ENCODE results near the gene C10orf143.
A peak's percentile ranks its signal among the peaks of the same experiment; 100 is the strongest.

Gene C10orf143

DNA sequence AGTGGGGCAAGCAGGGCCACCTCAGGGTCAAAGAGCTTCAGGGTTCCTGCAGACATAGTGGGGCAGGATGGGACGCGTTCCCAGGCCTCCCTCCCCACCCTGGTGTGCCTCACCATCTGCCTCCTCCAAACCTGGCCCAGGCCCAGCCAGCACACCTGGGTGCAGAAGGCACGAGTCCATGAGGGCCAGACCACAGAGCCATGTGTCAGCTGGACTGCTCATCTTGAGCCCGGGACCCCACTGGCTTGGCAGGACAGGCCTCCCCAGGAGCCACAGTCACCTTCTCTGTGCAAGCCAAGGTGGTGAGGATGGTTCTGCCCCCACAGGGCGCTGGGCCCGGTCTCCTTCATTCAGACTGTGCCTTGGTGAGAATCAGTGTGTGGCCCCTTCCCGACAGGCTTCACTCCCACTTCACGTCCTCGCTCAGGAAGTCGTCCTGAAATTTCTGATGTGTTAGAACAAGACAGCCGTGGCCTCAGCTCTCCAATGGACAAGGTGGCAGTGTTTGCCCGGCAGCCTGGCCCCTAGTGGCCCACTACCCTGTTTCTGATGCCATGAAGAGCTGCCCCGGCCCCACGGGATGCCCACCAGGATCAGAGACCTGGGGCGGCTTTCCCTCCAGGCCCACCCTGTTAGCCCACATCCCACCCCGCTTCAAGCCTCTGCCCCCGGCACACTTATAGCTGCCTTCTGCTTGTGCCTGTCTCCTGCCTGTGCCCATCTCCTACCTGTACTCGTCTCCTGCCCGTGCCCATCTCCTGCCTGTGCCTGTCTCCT, 87.0 kb downstream of the C10orf143 start:
- TF ChIP-seq, protein P1, sequence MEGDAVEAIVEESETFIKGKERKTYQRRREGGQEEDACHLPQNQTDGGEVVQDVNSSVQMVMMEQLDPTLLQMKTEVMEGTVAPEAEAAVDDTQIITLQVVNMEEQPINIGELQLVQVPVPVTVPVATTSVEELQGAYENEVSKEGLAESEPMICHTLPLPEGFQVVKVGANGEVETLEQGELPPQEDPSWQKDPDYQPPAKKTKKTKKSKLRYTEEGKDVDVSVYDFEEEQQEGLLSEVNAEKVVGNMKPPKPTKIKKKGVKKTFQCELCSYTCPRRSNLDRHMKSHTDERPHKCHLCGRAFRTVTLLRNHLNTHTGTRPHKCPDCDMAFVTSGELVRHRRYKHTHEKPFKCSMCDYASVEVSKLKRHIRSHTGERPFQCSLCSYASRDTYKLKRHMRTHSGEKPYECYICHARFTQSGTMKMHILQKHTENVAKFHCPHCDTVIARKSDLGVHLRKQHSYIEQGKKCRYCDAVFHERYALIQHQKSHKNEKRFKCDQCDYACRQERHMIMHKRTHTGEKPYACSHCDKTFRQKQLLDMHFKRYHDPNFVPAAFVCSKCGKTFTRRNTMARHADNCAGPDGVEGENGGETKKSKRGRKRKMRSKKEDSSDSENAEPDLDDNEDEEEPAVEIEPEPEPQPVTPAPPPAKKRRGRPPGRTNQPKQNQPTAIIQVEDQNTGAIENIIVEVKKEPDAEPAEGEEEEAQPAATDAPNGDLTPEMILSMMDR (IDR thresholded peaks at IDR 0.05; ENCODE audit: control insufficient read depth, insufficient read depth, low read depth, low read length, missing control alignments), result no peak
- DNase-seq (ENCODE audit: low read depth), result no peak
- no peak overlapping the region for H3K4me3 ChIP-seq (ENCODE audit: control insufficient read depth, low read depth, low read length)

DNA sequence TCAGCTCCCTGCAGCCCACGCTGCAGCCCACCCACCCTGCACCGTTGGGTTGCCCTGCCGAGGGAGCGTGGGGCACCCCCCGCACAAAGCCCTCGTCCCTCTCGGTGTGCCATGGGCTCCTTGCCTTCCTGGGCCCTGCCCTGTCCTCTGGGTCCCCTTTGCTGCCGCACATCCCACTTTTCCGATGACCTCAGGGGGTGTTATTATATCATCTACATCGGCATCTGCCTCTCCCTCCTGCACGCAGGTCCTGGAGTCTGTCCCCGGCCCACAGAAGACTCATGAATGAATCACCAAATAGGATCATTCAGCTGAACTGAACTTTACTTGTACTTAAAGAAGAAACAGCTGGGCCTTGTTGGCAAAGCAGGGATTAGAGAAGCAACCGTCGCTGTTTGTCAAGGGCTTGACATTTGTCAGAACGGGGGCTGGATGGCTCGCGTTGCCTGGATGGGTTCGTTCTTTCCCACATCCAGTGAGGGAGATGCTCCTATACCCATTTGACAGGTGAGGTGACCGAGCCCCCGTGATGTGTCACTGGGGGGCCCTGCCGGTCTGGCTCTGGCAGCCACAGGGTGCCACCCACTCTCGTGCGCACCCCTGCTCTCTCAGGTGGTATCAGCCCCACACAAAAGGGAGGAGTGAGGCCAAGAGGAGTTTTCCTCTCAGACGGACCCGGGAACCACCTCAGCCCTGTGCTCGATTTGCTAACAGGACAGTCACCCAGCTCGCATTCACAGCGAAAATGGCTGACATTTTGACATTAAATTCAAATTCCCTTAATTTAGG, 87.9 kb downstream of the C10orf143 start:
- TF ChIP-seq, protein P1 (IDR thresholded peaks at IDR 0.05; ENCODE audit: control insufficient read depth, insufficient read depth, low read depth, low read length, missing control alignments), result no peak
- no peak overlapping the region for H3K4me3 ChIP-seq (ENCODE audit: control insufficient read depth, low read depth, low read length)
- peak; percentile 79 for DNase-seq (ENCODE audit: low read depth)

DNA sequence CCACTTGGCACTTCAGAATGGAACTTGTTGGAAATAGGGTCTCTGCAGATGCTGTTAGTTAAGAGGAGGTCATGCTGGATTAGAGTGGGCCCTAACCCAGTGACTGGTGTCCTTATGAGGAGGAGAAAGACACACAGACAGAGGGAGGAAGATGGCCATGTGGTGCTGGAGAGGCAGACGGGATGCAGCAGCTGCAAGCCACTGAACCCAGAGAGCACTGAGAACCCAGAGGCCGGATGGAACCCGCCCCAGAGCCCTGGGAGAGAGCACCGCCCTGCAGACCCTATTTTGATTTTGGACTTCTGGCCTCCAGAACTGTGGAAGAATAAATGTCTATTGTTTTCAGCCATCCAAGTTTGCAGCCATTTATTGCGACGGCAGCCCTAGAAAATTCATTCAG, 88.5 kb downstream of the C10orf143 start:
- H3K4me3 ChIP-seq (ENCODE audit: control insufficient read depth, low read depth, low read length), result no peak overlapping the region
- DNase-seq (ENCODE audit: low read depth), result no peak
- TF ChIP-seq, protein P1 (IDR thresholded peaks at IDR 0.05; ENCODE audit: control insufficient read depth, insufficient read depth, low read depth, low read length, missing control alignments), result no peak

DNA sequence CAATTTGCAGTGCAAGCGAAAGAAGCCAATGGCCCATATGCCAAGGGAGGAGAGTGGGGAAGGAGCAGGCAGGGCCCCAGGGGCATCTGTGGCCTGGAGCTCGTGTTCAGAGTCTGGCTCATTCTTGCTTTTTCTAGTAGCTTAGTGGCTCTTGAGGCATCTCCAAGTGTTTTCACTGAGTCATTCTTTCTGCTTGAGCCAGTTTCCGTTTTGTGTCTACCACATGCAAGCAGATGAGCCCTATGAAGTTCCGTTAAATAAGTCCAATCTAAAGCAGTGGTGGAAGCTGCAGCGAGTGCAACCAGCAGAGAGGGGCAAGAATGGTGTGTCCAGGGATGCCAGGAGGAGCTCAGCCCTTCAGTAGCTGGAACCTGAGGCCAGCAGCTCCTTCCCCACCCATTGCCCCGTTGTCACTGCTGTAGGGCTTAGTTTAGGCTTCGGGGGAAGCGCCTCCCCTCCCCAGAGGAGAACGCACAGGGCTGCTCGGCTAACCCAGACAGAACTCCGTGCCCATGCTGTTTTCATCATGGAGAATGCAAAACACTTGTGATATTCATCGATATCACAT, 89.2 kb downstream of the C10orf143 start:
- peak; percentile 88 for DNase-seq (ENCODE audit: low read depth)
- TF ChIP-seq, protein P1 (IDR thresholded peaks at IDR 0.05; ENCODE audit: control insufficient read depth, insufficient read depth, low read depth, low read length, missing control alignments), result no peak
- no peak overlapping the region for H3K4me3 ChIP-seq (ENCODE audit: control insufficient read depth, low read depth, low read length)

DNA sequence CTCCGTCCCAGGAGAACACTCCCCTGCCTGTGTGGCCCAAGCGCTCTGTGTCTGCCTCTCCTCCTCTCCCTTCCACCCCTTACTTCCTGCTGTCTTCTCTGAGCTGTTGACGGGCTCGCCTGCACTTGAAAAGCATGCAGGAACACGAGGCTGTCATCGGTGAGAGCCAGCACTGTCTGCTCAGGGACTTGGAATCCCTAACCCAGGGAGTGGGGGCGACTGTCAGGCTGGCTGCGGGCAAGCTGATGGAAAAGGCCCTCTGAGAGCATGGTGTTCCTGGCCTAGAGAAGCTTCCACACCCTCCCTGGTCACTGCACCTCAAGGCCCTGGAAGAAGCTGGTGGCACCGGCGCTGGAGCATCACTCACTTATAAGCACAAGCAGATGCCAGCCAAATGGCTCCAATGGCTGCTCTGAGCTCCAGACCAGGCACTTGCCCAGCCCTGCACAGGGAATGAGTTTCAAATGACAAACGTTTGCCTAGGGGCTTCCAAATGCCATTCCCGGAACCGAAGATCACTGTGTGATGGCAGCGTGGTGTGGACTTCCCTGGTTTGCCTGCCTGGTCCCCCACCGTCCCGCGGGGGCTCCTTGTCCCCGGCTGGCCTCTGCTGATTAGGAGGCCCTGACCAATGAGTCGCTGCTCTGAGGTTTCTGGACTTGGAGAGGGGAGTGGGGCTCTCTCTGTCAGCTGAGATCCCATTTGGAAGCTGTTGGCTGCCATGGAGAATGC, 89.8 kb downstream of the C10orf143 start:
- TF ChIP-seq, protein P1 (IDR thresholded peaks at IDR 0.05; ENCODE audit: control insufficient read depth, insufficient read depth, low read depth, low read length, missing control alignments), result no peak
- H3K4me3 ChIP-seq (ENCODE audit: control insufficient read depth, low read depth, low read length), result no peak overlapping the region
- DNase-seq (ENCODE audit: low read depth), result no peak

DNA sequence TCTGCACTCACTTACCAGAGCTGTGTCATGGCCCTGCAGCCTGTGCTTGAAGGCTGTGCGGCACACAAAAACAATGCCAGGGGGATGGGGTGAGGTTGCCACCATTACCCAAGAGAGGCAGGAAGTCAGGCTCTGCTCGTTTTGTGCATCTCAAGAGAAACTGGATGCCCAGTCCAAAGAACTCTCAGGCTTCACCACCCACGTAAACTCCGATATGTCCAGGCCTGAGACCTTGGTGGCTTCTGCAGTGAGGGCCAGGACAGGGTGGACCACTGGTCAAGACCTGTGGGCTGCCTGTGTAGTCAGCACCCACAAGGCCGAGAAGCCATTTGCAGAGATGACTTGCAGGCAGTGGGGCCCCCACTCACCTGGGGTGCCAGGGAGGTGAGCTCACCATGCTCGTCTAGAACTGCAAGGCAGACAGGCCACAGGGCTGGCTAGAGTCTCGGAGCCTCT, 91.9 kb downstream of the C10orf143 start:
- TF ChIP-seq, protein P1 (IDR thresholded peaks at IDR 0.05; ENCODE audit: control insufficient read depth, insufficient read depth, low read depth, low read length, missing control alignments), result no peak
- H3K4me3 ChIP-seq (ENCODE audit: control insufficient read depth, low read depth, low read length), result no peak overlapping the region
- DNase-seq (ENCODE audit: low read depth), result no peak

Measured in AG09309 (cell line).